Adrenal gland (tissue), 12 donors: ENCODE results near the gene CBLN1. TPM values are rescaled to one million over a fixed set of nuclear protein-coding genes. Genes with fewer than 3 reads are reported as not detected.

Source experiments
- DNase-seq, 7 donors: peaks; one replicate each; pipeline ENCODE4 v3.0.0-alpha.2; 2019 to 2020
- H3K27ac ChIP-seq, 5 donors: fragments of 200-600 bp; sonication (generic) in 4 of 5; 1 replicate in 3 of 5; 2 replicates in 2 of 5; pipeline versions ENCODE4 v1.5.1 to v1.8.0; 2016 to 2020; ENCODE audit warnings: mild to moderate bottlenecking in 1 of 5
- H3K27me3 ChIP-seq: fragments of 200-600 bp; 2 replicates; pipeline ENCODE4 v1.8.0; 2021
- H3K36me3 ChIP-seq, 2 donors: fragments of 200-600 bp; replicated peaks in 1 of 2; 1 replicate in 1 of 2; 2 replicates in 1 of 2; pipeline versions ENCODE4 v1.5.1 to v1.8.0; 2018 to 2022
- H3K4me1 ChIP-seq, 2 donors: fragments of 200-600 bp; replicated peaks in 1 of 2; 1 replicate in 1 of 2; 2 replicates in 1 of 2; pipeline versions ENCODE4 v1.5.1 to v1.8.0; 2018 to 2021
- H3K4me3 ChIP-seq, 4 donors: fragments of 200-600 bp; sonication (generic) in 3 of 4; one replicate each; pipeline ENCODE4 v1.5.1; 2016 to 2018
- H3K9me3 ChIP-seq, 3 donors: fragments of 200-600 bp; sonication (generic) in 1 of 3; replicated peaks in 1 of 3; 1 replicate in 2 of 3; 2 replicates in 1 of 3; pipeline versions ENCODE4 v1.5.1 to v1.8.0; 2016 to 2021
- POLR2A ChIP-seq, 2 donors: fragments of 450-650 bp; IDR thresholded peaks; one replicate each; pipeline ENCODE4 v1.6.1; 2017; ENCODE audit warnings: antibody characterized with exemption in 2 of 2, mild to moderate bottlenecking in 2 of 2, moderate library complexity in 1 of 2
- WGBS, 4 donors: extraction: QIAGEN DNeasy Blood & Tissue Kit in 2 of 4; methylation state at CpG; one replicate each; pipeline versions ENCODE4 v1.1.5 to v1.1.7; 2013 to 2017; 5-methylcytosine and 5-hydroxymethylcytosine counted together
- intact Hi-C, 2 donors: fragments of 100-400 bp; cut with DNase I; formaldehyde crosslinking; loops; one replicate each; pipeline versions ENCODE4 v1.14.1 to v1.15.0; 2022 to 2023
- polyA plus RNA-seq, 3 donors: library from polyadenylated mRNA; stranded (reverse); fragments of 200-250 nt in 2 of 3; fragments of 350-450 nt in 1 of 3; fragmentation: Illumina TruSeq in 1 of 3; extraction: RNeasy Lipid Tissue Mini Kit (QIAGEN cat#74804) in 1 of 3; gene quantifications; one replicate each; pipeline ENCODE4 v1.2.3, GENCODE V29; 2013 to 2014
- total RNA-seq, 9 donors: library from RNA; depleted of rRNA in 4 of 9; stranded (reverse); fragments of >200 nt in 4 of 9; fragments of 120-200 nt in 1 of 9; fragmentation: NEBNext Ultra II Directional in 1 of 9; extraction: Animal tissue kit (Norgen Biotek cat#: 25700) in 1 of 9; gene quantifications; one replicate each; pipeline versions ENCODE4 v1.1.0 to v1.2.4, GENCODE V29; 2013 to 2023
- TF ChIP-seq, protein P1 (sequence below), 6 experiments: fragments of 450-650 bp in 4 of 6; fragments of 200-600 bp in 2 of 6; sonication (generic) in 1 of 6; IDR thresholded peaks; 1 replicate in 5 of 6; 2 replicates in 1 of 6; pipeline versions ENCODE4 v1.5.1 to v1.8.0; 2016 to 2021; ENCODE audit warnings: antibody characterized with exemption in 6 of 6, mild to moderate bottlenecking in 2 of 6, moderate library complexity in 1 of 6
- donor health status: healthy with polysubstance abuse.
- donor health status: Bipolar disorder and iron deficiency.
- donor health status: DM: yes; HTN: yes; CAD: no.
- donor health status: DM: no; HTN: no; CAD: no.
- donor health status: DM: no; HTN: no; CAD: no.
- donor health status: DM: yes; HTN: yes; CAD: no.

The CBLN1 gene
- total and polyA plus RNA-seq, 12 donors: 0.08 to 2.8 (median 0.27) TPM; not detected in 3

DNA sequence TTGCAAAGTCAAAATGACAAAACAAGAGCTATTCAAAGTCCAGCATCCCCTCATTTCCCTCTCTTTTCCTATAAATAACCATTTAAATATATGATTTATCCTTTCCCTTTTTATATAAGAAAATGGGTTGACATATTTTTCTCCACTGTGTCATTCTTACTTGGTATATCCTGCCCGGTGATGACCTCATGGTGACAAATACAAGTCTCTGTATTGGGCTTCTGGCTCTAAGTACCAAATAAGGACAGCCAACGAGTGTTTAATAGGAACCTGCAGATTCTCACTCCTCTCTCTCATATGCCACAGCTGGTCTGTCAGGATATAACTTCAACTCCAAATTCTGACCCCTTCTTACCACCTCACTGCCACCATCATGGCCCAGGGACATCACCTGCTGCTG lies 25.5 kb upstream of the CBLN1 start:
- DNase-seq: no peak
- no peaks in the 10 kb centered on the region for H3K9me3 ChIP-seq
- H3K27ac ChIP-seq: no peak overlapping the region
- 59 to 81% (median 67%) methylated on average over 2 of the region's 2 CpGs for WGBS, 4 donors
- TF ChIP-seq, protein P1, sequence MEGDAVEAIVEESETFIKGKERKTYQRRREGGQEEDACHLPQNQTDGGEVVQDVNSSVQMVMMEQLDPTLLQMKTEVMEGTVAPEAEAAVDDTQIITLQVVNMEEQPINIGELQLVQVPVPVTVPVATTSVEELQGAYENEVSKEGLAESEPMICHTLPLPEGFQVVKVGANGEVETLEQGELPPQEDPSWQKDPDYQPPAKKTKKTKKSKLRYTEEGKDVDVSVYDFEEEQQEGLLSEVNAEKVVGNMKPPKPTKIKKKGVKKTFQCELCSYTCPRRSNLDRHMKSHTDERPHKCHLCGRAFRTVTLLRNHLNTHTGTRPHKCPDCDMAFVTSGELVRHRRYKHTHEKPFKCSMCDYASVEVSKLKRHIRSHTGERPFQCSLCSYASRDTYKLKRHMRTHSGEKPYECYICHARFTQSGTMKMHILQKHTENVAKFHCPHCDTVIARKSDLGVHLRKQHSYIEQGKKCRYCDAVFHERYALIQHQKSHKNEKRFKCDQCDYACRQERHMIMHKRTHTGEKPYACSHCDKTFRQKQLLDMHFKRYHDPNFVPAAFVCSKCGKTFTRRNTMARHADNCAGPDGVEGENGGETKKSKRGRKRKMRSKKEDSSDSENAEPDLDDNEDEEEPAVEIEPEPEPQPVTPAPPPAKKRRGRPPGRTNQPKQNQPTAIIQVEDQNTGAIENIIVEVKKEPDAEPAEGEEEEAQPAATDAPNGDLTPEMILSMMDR (IDR thresholded peaks at IDR 0.05): no peak
- no peak for TF ChIP-seq POLR2A (IDR thresholded peaks at IDR 0.05)
- no peaks in the 10 kb centered on the region for H3K4me1 ChIP-seq
- intact Hi-C loops: no loop called here
- no peak overlapping the region for H3K4me3 ChIP-seq
- H3K27me3 ChIP-seq: no peaks in the 10 kb centered on the region
- no peaks in the 10 kb centered on the region for H3K36me3 ChIP-seq

DNA sequence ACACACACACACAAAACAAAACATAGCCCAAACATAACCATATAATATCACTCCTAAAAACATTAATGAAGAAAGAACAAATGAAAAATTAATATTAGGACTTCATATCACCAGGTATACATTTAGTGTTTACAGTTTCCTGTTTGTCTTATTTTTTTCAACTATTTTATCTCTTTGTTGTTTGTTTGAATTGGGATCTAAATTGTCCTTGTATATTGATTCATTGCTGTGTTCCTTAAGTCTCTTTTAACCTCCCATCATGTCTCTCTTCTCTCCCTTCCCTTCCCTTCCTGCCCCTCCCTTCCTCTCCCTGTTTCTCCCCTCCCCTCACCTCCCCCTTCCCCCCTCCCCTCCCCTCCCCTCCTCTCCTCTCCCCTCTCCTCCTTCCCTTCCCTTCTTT lies 23.8 kb upstream of the CBLN1 start:
- Histone ChIP-seq H3K9me3 (no peaks in the 10 kb centered on the region), H3K4me3 (no peak overlapping the region), H3K27ac (no peak overlapping the region), H3K4me1 (no peaks in the 10 kb centered on the region), H3K27me3 (no peaks in the 10 kb centered on the region), H3K36me3 (no peaks in the 10 kb centered on the region)
- no peak for DNase-seq
- intact Hi-C loops: no loop called here
- no peak for TF ChIP-seq POLR2A (IDR thresholded peaks at IDR 0.05)
- TF ChIP-seq, protein P1 (IDR thresholded peaks at IDR 0.05): no peak

DNA sequence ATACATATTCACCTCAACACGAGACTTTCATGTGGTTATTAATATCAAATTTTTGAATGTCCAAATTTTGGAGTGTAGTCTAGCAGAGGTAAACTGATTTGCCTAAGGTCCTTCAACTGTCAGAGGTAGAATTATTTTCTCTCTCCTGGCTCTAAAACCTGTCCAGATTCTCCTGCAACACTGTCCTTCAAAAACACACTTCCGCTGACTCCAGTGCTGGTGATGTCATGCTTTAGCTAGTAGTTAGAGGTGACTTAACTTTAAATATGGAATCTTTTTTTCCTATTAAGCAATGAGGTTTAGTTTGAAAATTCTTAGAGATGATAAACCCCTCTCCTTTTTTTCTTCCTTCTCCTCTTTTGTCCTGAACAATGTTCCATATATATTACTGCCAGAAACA lies 10.8 kb upstream of the CBLN1 start:
- Histone ChIP-seq H3K27ac (no peak overlapping the region), H3K4me1 (no peaks in the 10 kb centered on the region), H3K9me3 (no peaks in the 10 kb centered on the region), H3K27me3 (peaks cover 12% of the 10 kb centered on the region), H3K4me3 (no peak overlapping the region), H3K36me3 (no peaks in the 10 kb centered on the region)
- intact Hi-C loops: no loop called here
- TF ChIP-seq, protein P1 (IDR thresholded peaks at IDR 0.05): no peak
- no peak for TF ChIP-seq POLR2A (IDR thresholded peaks at IDR 0.05)
- DNase-seq: no peak
- 33 to 45% (median 39%) methylated on average over 2 of the region's 2 CpGs for WGBS, 4 donors

DNA sequence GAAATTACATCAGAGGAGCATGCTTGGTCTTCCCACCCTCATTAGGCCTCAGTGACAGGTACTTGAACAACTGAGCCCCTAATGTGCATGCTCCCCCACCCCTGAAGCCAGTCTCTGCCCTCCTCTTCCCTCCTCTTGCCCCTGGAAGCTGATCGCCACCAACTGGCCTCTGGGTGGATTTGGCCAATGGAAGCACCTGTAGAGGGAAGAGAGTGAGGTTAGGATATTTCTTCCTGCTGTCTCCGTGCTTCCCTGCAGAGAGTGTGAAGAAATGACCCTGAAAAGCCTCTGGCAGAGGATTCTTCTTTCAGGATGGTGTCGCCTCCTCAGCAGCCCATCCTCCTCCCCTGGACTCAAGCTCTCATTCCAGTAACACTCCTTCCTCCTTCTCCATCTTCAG lies 5.9 kb upstream of the CBLN1 start:
- H3K4me3 ChIP-seq: no peak overlapping the region
- intact Hi-C loops: no loop called here
- peaks cover 0 to 6% of the 10 kb centered on the region in 2 donors for H3K4me1 ChIP-seq
- WGBS, 4 donors: 30 to 62% (median 45%) methylated on average over 3 of the region's 3 CpGs
- no peak for DNase-seq
- H3K36me3 ChIP-seq: no peaks in the 10 kb centered on the region
- no peaks in the 10 kb centered on the region for H3K9me3 ChIP-seq
- TF ChIP-seq POLR2A (IDR thresholded peaks at IDR 0.05): no peak
- TF ChIP-seq, protein P1 (IDR thresholded peaks at IDR 0.05): no peak
- H3K27me3 ChIP-seq: peaks cover 41% of the 10 kb centered on the region
- no peak overlapping the region for H3K27ac ChIP-seq
